NCI-H510A treated with DMSO at 0.1 percent for 48 hours (cell line): ENCODE results near the gene CCNH.

ENCODE experiments used
- DNase-seq: peaks from one replicate; lab custom pipeline; 2025; lab: John Stamatoyannopoulos, UW

The CCNH gene

DNA sequence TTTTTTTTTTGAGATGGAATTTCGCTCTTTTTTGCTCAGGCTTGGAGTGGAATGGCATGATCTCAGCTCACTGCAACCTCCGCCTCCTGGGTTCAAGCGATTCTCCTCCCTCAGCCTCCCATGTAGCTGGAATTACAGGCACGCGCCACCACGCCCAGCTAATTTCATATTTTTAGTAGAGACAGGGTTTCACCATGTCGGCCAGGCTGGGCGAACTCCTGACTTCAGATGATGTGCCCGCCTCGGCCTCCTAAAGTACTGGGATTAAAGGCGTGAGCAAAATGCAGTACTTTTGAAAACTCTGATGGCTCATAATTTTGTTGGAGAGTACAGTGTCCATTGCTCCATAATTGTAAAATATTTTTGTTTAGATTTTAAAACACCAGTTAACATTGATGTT is 52.6 kb downstream of the CCNH start:
- DNase-seq = no peak

GRCh38 chr5:87359106-87359505 is 53.6 kb downstream of the CCNH start:
- no peak for DNase-seq

DNA sequence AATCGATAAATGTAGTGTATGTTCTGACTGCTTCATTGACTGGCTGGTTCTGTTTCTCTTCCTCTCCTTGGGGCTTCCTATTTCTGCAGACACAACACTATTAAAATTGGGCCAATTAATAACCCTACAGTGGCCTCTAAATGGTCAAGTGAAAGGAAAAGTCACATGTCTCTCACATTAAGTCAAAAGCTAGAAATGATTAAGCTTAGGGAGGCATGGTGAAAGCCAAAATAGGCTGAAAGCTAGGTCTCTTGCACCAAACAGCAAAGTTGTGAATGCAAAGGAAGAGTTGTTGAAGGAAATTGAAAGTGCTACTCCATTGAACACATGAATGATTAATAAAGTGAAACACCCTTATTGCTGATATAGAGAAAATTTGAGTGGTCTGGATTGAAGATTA is 58.2 kb downstream of the CCNH start:
- no peak for DNase-seq

- DNase-seq = no peak
Measured at GRCh38 chr5:87347841-87348240, 64.9 kb downstream of the CCNH start.

DNA sequence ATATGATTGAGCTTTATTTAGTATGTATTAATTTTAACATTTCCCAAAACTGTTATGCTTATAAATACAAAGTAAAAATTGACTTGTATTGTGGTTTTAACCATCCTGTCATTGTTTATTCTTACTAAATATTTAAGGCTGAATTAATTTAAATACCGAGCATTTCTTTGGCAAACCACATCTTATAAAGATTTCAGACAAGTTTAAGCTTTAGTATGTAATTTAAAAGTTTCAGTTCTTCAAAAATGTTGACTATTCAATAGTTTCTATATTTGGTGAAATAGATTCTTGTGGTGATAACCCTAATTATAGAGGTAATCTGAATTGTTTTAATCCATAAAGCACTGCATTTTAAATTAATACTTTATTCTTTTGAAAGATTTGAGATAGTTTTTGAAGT is 65.5 kb downstream of the CCNH start:
- DNase-seq = no peak
